GM12892 (cell line): ENCODE data around the gene ERBB4.

Experiments used
- DNase-seq: peaks from one replicate; pipeline ENCODE4 v3.0.0; 2011; ENCODE audit not compliant: insufficient read length
- FAIRE-seq: peaks from 2 replicates; lab custom pipeline; 2011; peaks lifted over from hg19 to GRCh38; lab: Jason Lieb, UNC
- POLR2A ChIP-seq: IDR thresholded peaks from 2 replicates; pipeline ENCODE4 v1.6.1; 2011; ENCODE audit warnings: low read depth, low read length, control low read depth
- POLR2AphosphoS5 ChIP-seq: IDR thresholded peaks from 2 replicates; pipeline ENCODE4 v1.6.1; 2011; ENCODE audit warnings: low read depth, low read length, control low read depth
- TAF1 ChIP-seq: IDR thresholded peaks from 2 replicates; pipeline ENCODE4 v1.6.1; 2011; ENCODE audit warnings: low read depth, mild to moderate bottlenecking, control low read depth, low read length, borderline replicate concordance

ERBB4 gene

GRCh38 chr2:212052412-212053159, 486.0 kb downstream of the ERBB4 start:
- no peak for DNase-seq
- no peak for TF ChIP-seq POLR2A
- no peak for TF ChIP-seq POLR2AphosphoS5
- TF ChIP-seq TAF1: no peak
- FAIRE-seq: no peak

- FAIRE-seq (no peak), DNase-seq (no peak)
- TF ChIP-seq POLR2AphosphoS5 (no peak), POLR2A (no peak), TAF1 (no peak)
These were observed 487.7 kb downstream of the ERBB4 start for GRCh38 chr2:212050871-212051270.

DNA sequence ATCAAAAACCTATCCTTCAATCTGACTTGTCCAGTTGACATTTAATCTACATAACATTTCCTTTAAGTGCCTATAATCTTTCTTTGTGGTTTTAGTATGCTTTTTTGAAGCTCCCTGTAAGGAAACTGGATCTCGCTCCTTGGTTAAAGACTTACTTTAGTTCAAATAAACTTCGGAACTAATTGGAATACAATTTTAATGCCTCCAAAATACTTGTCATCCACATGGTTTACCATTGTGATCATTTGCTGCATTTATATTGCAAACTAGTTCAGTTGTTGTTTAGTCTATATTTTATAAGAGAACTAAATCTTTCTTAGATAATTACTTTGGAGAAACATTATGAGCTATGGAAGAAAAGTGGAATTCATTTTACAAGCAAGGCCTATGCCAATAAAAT, 496.0 kb downstream of the ERBB4 start:
- no peak for FAIRE-seq
- DNase-seq: no peak
- TF ChIP-seq POLR2A (no peak), POLR2AphosphoS5 (no peak), TAF1 (no peak)

DNA sequence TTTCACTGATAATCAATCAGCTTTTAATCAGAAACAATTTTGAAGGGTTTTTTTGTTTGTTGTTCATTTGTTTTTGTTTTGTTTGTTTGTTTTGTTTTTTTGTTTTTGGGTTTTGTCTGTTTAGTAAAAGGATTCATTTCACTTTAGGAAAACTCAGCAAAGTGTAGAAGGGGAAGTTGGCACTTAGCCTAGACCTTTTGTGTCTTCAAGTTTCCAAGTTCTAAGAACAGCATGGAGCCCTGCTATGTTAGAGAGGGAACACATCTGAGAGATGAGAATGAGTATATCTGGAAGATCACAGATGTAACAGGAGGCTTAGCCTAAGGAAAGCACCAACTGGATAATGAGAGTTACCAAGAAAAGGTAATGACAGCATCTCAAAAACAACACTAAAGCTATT, 501.5 kb downstream of the ERBB4 start:
- TF ChIP-seq POLR2AphosphoS5 (no peak), POLR2A (no peak), TAF1 (no peak)
- DNase-seq (no peak), FAIRE-seq (no peak)

DNA sequence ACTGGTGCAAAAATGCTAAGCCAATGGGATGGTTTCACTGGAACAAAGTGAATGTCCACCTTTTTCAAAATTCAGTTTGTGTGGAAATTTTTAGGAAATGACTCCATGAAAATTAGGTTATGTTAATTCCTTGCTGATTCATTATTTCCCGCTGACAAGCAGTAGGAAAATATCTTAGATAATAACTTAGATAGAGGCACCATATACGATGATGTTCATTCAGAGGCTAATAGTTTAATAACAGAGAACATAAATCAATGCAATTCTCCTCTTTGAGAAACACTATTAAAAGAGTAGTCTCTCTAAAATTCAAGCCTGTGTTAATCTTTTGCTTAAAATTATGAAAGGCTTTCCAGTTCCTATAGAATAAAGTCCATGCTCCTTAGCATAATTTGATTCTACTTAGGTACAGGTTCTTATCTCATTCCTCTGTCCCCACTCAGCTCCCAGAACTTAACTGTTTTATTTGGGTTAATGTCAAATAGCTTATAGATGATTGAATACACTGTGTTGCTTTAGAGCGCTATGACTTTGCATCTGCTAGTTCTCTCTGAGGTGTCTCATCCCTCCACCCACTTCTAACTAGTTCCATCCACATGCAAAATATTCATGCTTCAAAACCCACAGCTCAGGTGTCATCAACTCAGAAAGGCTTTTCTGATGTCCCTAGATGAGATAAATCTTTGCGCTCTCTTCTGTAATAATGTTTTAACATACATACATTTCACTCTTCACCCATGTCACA, 503.6 kb downstream of the ERBB4 start:
- FAIRE-seq: no peak
- TF ChIP-seq POLR2AphosphoS5 (no peak), POLR2A (no peak), TAF1 (no peak)
- DNase-seq: no peak

DNA sequence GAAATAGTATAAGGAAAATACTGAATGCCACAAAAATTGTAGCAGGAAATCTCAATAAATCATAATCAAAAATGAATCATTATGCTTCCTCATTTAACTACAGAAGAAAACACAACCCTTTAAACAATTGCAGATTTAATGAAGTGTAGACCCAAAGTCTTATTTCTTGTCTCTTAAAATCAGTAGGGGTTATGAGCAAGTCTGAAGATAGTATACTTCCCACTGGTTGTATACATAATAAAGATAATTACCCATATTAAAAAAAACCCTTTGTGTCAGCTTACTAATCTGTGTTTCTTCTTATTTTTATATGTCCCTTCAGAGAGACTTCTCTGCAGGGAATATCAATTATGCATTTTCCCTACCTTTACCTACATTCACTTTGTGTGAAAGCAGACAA, 504.7 kb downstream of the ERBB4 start:
- DNase-seq (no peak), FAIRE-seq (no peak)
- TF ChIP-seq POLR2AphosphoS5 (no peak), POLR2A (no peak)

DNA sequence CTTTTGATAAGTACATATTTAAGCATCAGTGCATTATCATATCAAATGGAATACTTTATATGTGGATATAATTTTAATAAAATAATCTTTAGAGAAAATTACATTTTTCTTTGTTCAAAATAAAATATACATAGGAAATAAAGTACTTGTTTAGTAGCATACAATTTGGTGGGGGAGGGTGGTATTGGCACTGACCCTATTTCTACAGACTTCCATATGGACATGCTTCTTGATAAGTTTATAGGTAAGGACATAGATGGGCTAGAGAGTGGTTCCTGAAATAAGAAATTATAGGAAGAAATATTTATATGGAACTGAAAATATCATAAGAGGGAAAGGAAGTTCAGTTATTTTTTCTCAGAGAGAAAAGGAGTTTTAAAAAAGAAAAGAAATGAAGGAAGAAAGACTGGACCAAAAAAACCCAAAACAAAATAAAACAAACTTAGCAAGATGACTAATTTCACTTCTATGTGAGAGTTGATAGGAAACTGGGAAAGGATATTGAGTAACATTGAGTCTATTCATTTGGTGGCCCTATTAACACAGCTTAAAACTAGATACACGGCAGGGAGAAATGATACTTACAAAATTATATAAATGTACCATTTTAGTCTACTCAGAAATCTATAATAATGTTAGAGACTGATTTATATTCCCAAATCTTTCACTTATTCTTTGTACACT, 505.9 kb downstream of the ERBB4 start:
- no peak for TF ChIP-seq TAF1
- TF ChIP-seq POLR2A: no peak
- TF ChIP-seq POLR2AphosphoS5: no peak
- DNase-seq (no peak), FAIRE-seq (no peak)

DNA sequence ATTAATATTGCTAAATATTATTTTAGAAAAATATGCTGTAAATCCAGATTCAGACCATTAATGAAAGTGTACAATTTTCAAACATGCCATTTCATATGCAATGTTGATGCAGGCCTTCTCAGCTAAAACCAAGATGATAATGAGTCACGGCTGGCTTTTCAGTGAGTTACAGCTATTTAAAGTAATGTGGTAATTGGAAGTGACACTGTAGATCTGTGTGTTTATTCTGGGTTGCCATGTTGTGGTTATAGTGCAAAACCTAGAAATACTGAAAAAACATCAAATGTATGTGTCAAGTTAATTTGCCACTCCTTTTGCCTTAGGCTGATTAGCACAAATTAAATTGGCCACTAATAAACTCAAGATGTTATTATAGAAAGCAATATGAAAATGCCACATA, 506.6 kb downstream of the ERBB4 start:
- no peak for DNase-seq
- no peak for FAIRE-seq
- TF ChIP-seq POLR2AphosphoS5: no peak
- TF ChIP-seq TAF1: no peak
- no peak for TF ChIP-seq POLR2A

DNA sequence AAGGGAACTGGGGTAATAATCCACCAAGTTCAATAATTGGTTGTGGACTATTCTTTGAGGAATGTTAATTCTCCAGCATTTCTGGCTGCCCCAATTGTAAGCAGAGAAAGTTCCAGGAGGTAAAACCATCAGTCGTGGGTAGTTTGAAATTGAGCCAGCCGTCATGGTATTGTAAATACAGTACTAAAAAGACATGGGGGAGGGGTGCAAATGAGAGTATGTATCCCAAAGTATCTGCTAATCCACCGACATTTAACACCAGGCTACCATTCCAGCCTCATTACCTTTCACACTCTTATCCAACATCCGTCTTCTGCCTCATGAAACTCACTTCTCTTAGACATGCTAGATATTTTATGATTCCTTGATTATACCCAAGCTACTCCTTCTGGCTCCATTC, 507.9 kb downstream of the ERBB4 start:
- FAIRE-seq: no peak

DNA sequence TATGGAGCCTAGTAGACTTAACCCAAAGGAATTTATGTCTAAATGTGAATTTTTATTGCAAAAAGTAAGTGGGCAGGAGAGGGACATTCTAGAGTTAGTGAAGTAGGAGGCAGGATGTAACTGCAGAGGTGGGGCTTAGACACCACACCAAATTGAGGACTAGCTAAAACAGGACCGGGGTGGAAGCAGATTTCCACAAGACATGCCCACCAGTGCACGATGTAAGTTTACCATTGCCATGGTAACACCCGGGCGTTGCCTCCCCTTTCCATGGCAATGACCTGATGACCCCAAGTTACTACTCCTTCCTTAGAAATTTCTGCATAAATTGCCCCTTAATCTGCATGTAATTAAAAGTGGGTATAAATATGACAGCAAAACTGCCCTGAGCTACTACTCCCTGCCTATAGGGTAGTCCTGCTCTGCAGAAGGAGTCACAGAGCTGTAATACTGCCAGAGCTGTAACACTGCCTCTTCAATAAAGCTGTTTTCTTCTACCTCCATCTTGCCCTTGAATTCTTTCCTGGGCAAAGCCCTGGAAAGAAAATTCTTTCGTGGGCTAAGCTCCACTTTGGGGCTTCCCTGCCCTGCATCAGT, 509.7 kb downstream of the ERBB4 start:
- TF ChIP-seq TAF1 (no peak), POLR2A (no peak), POLR2AphosphoS5 (no peak)
- FAIRE-seq (no peak), DNase-seq (no peak)

More for the DNA sequence above, 507.9 kb downstream of the ERBB4 start:
- no peak for TF ChIP-seq POLR2AphosphoS5
- TF ChIP-seq POLR2A: no peak
- TF ChIP-seq TAF1: no peak
- no peak for DNase-seq

- no peak for TF ChIP-seq TAF1
- DNase-seq (no peak), FAIRE-seq (no peak)
These were observed 510.6 kb downstream of the ERBB4 start for GRCh38 chr2:212027681-212028628.

DNA sequence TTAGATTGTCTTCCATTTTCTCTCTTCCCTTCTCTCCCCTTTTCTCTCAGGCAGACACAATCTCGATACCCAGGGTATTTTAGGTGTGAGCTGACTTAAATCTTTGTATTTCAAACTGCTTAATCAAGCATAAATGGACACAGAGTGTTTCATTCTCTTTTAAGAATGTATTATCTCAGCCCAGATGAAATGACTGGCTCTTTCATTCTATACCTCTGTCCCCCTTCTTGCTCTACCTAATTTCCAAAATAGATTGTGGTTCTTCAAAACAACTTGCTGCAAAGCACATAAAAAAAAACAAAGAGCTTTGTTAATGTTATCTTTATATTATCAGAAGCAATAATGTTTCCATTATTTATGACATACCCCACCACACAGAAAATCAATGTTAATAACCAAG, 514.6 kb downstream of the ERBB4 start:
- TF ChIP-seq TAF1 (no peak), POLR2A (no peak), POLR2AphosphoS5 (no peak)
- no peak for FAIRE-seq
- no peak for DNase-seq
